HG03354 (cell line): ENCODE results near the gene CD207.

ENCODE experiments used
- ATAC-seq: cut with Tn5 transposase; IDR thresholded peaks from one replicate; pipeline ENCODE4 v1.9.1; 2021; ENCODE audit warnings: mild to moderate bottlenecking; ENCODE audit not compliant: unreplicated experiment, poor library complexity, severe bottlenecking

The CD207 gene

GRCh38 chr2:70830366-70830765, 5.2 kb downstream of the CD207 start:
- no peak for ATAC-seq

- no peak for ATAC-seq
Observed at GRCh38 chr2:70829916-70830315, 5.7 kb downstream of the CD207 start.

- ATAC-seq: no peak
Observed at GRCh38 chr2:70828914-70829824, 6.4 kb downstream of the CD207 start.

GRCh38 chr2:70828115-70828514, 7.5 kb downstream of the CD207 start:
- ATAC-seq: no peak

- ATAC-seq: no peak
Observed at GRCh38 chr2:70827388-70827787, 8.2 kb downstream of the CD207 start.

- no peak for ATAC-seq
Observed at GRCh38 chr2:70826696-70827350, 8.8 kb downstream of the CD207 start.

GRCh38 chr2:70823249-70823648, 12.4 kb downstream of the CD207 start:
- no peak for ATAC-seq

- ATAC-seq: no peak
Observed at GRCh38 chr2:70822843-70823242, 12.8 kb downstream of the CD207 start.

GRCh38 chr2:70820499-70820898, 15.1 kb downstream of the CD207 start, which contains the start of gene CLEC4F:
TSS of gene CLEC4F (minus strand) at chr2:70820599. CDS start at chr2:70820523, 76 bp downstream.
- ATAC-seq: no peak

- no peak for ATAC-seq
Observed at GRCh38 chr2:70817284-70817954, 18.2 kb downstream of the CD207 start.

GRCh38 chr2:70816726-70817125, 18.9 kb downstream of the CD207 start:
- ATAC-seq: no peak

- no peak for ATAC-seq
Observed at GRCh38 chr2:70808983-70809958, 26.3 kb downstream of the CD207 start.

GRCh38 chr2:70807828-70808118, 27.8 kb downstream of the CD207 start:
- no peak for ATAC-seq

GRCh38 chr2:70807102-70807827, 28.4 kb downstream of the CD207 start:
- no peak for ATAC-seq

- ATAC-seq: no peak
Observed at GRCh38 chr2:70806620-70807019, 29.0 kb downstream of the CD207 start.

- ATAC-seq: no peak
Observed at GRCh38 chr2:70806013-70806412, 29.6 kb downstream of the CD207 start.

GRCh38 chr2:70801607-70802263, 33.9 kb downstream of the CD207 start:
- ATAC-seq: no peak

- no peak for ATAC-seq
Observed at GRCh38 chr2:70799706-70800105, 35.9 kb downstream of the CD207 start.
